Measurements from ENCODE around the gene TMEM176B. TPM values are rescaled to one million over a fixed set of nuclear protein-coding genes. Genes with fewer than 3 reads are reported as not detected.

The TMEM176B gene
- total RNA-seq, 2 experiments from 2014 or later, result 0.09 TPM; not detected in 1

GRCh38 chr7:150797661-150798060, 2.5 kb downstream of the TMEM176B start:
- DNase-seq (ENCODE audit: low spot score), result no peak
- no peaks in the 10 kb centered on the region for H3K79me2 ChIP-seq (ENCODE audit: insufficient read depth, low read depth, low read length)
- no peak overlapping the region for H3K27ac ChIP-seq (ENCODE audit: low read depth, low read length, poor library complexity, severe bottlenecking)
- no peaks in the 10 kb centered on the region for H3K36me3 ChIP-seq (ENCODE audit: insufficient read depth, low read length)
- H3K4me3 ChIP-seq (ENCODE audit: low read depth, low read length, poor library complexity, severe bottlenecking), result no peak overlapping the region
- no peak for TF ChIP-seq CTCF (conservative IDR thresholded peaks at IDR 0.05; ENCODE audit: low read length)
- no peaks in the 10 kb centered on the region for H3K4me1 ChIP-seq (ENCODE audit: insufficient read depth, low read length, poor library complexity, severe bottlenecking)
- no peaks in the 10 kb centered on the region for H4K20me1 ChIP-seq (ENCODE audit: insufficient read depth, low read length)
- ChIA-PET POLR2A (no interaction called here), CTCF (ENCODE audit: unreplicated experiment) (no interaction called here)
- no TSS peak for BruUV-seq (replicated peaks)
- H3K9me2 ChIP-seq (ENCODE audit: insufficient read depth, low read length), result no peaks in the 10 kb centered on the region
- H2AFZ ChIP-seq (ENCODE audit: low read length), result no peak overlapping the region
- intact Hi-C loops (cut with micrococcal nuclease; ENCODE audit: unreplicated experiment), result no loop called here
- H3K9me3 ChIP-seq (ENCODE audit: low read length), result no peaks in the 10 kb centered on the region
- H3K4me2 ChIP-seq (ENCODE audit: low read length), result no peak overlapping the region

GRCh38 chr7:150793569-150794238, 6.5 kb downstream of the TMEM176B start:
- ChIA-PET POLR2A (no interaction called here), CTCF (ENCODE audit: unreplicated experiment) (no interaction called here)
- H3K4me2 ChIP-seq (ENCODE audit: low read length), result no peak overlapping the region
- TF ChIP-seq EZH2phosphoT487 (IDR thresholded peaks at IDR 0.05; ENCODE audit: borderline replicate concordance, low read depth, low read length) (no peak), CTCF (conservative IDR thresholded peaks at IDR 0.05; ENCODE audit: low read length) (no peak)
- H3K27ac ChIP-seq (ENCODE audit: low read depth, low read length, poor library complexity, severe bottlenecking), result no peak overlapping the region
- no peaks in the 10 kb centered on the region for H4K20me1 ChIP-seq (ENCODE audit: insufficient read depth, low read length)
- H3K4me3 ChIP-seq (ENCODE audit: low read depth, low read length, poor library complexity, severe bottlenecking), result no peak overlapping the region
- BruUV-seq (replicated peaks), result no TSS peak
- H2AFZ ChIP-seq (ENCODE audit: low read length), result no peak overlapping the region
- H3K4me1 ChIP-seq (ENCODE audit: insufficient read depth, low read length, poor library complexity, severe bottlenecking), result no peaks in the 10 kb centered on the region
- intact Hi-C loops (cut with micrococcal nuclease; ENCODE audit: unreplicated experiment), result no loop called here
- DNase-seq (ENCODE audit: low spot score), result no peak
- H3K9me3 ChIP-seq (ENCODE audit: low read length), result no peaks in the 10 kb centered on the region
- H3K36me3 ChIP-seq (ENCODE audit: insufficient read depth, low read length), result no peaks in the 10 kb centered on the region
- no peaks in the 10 kb centered on the region for H3K9me2 ChIP-seq (ENCODE audit: insufficient read depth, low read length)
- no peaks in the 10 kb centered on the region for H3K79me2 ChIP-seq (ENCODE audit: insufficient read depth, low read depth, low read length)

- no peak for TF ChIP-seq EZH2phosphoT487 (IDR thresholded peaks at IDR 0.05; ENCODE audit: borderline replicate concordance, low read depth, low read length)
- Histone ChIP-seq H3K4me3 (ENCODE audit: low read depth, low read length, poor library complexity, severe bottlenecking) (no peak overlapping the region), H3K9me2 (ENCODE audit: insufficient read depth, low read length) (no peaks in the 10 kb centered on the region), H4K20me1 (ENCODE audit: insufficient read depth, low read length) (no peaks in the 10 kb centered on the region), H3K4me1 (ENCODE audit: insufficient read depth, low read length, poor library complexity, severe bottlenecking) (no peaks in the 10 kb centered on the region), H3K4me2 (ENCODE audit: low read length) (no peak overlapping the region), H2AFZ (ENCODE audit: low read length) (no peak overlapping the region), H3K27ac (ENCODE audit: low read depth, low read length, poor library complexity, severe bottlenecking) (no peak overlapping the region), H3K79me2 (ENCODE audit: insufficient read depth, low read depth, low read length) (no peaks in the 10 kb centered on the region), H3K36me3 (ENCODE audit: insufficient read depth, low read length) (no peaks in the 10 kb centered on the region), H3K9me3 (ENCODE audit: low read length) (no peaks in the 10 kb centered on the region)
- ChIA-PET POLR2A (no interaction called here), CTCF (ENCODE audit: unreplicated experiment) (no interaction called here)
- no TSS peak for BruUV-seq (replicated peaks)
- no peak for DNase-seq (ENCODE audit: low spot score)
- intact Hi-C loops (cut with micrococcal nuclease; ENCODE audit: unreplicated experiment), result no loop called here
Observed at GRCh38 chr7:150791746-150792452, 8.3 kb downstream of the TMEM176B start.

All from OCI-LY7 (cell line).